Calu3 (cell line): ENCODE data around the gene CHRNE. TPM values are rescaled to one million over a fixed set of nuclear protein-coding genes. Genes with fewer than 3 reads are reported as not detected.
"Not testable (repeated sequence)": the region's sequence is repeated elsewhere in the genome, so short reads cannot be mapped to it uniquely, and the experiment has no call there.

Experiments
- BruUV-seq: library from RNA; stranded (reverse); fragments of 400-500 nt; replicated peaks from 2 replicates; lab custom pipeline; 2021; lab: Mats Ljungman, UMichigan
- CTCF ChIA-PET: fragments of 300-600 bp; sonication (Branson Sonifier 250); formaldehyde crosslinking; loops from one replicate; lab custom pipeline; 2022; ENCODE audit warnings: antibody characterized with exemption; lab: Charles Lee
- DNase-seq: peaks from one replicate; pipeline ENCODE4 v3.0.0; 2022
- H3K27ac Mint-ChIP-seq: one replicate; pipeline ENCODE4 v1.8.0; 2022; ENCODE audit warnings: mixed read lengths; ENCODE audit not compliant: unreplicated experiment
- H3K27me3 Mint-ChIP-seq: one replicate; pipeline ENCODE4 v1.8.0; 2022; ENCODE audit warnings: mixed read lengths; ENCODE audit not compliant: unreplicated experiment
- H3K36me3 Mint-ChIP-seq: one replicate; pipeline ENCODE4 v1.8.0; 2022; ENCODE audit warnings: mild to moderate bottlenecking, moderate library complexity, mixed read lengths; ENCODE audit not compliant: insufficient read depth, unreplicated experiment
- H3K4me1 Mint-ChIP-seq: one replicate; pipeline ENCODE4 v1.8.0; 2022; ENCODE audit warnings: mild to moderate bottlenecking, low read depth, mixed read lengths; ENCODE audit not compliant: unreplicated experiment
- H3K4me3 Mint-ChIP-seq: one replicate; pipeline ENCODE4 v1.8.0; 2022; ENCODE audit warnings: mild to moderate bottlenecking, low read depth, moderate library complexity, mixed read lengths; ENCODE audit not compliant: unreplicated experiment
- H3K9me3 Mint-ChIP-seq: one replicate; pipeline ENCODE4 v1.8.0; 2022; ENCODE audit warnings: low read depth, mixed read lengths; ENCODE audit not compliant: unreplicated experiment
- CTCF ChIP-seq: fragments of 200-600 bp; IDR thresholded peaks from one replicate; pipeline ENCODE4 v1.8.0; 2022; ENCODE audit warnings: antibody characterized with exemption; ENCODE audit not compliant: unreplicated experiment
- intact Hi-C: fragments of 100-400 bp; cut with micrococcal nuclease; formaldehyde crosslinking; loops from one replicate; pipeline ENCODE4 v1.10.0; 2022; ENCODE audit not compliant: unreplicated experiment
- total RNA-seq: library from RNA; stranded (reverse); gene quantifications from 2 replicates; pipeline ENCODE4 v1.2.3, GENCODE V29; 2022

Gene CHRNE
- total RNA-seq, 1 experiment from 2014 or later = 0.19 TPM

- H3K27ac Mint-ChIP-seq = no peak overlapping the region
- H3K4me1 Mint-ChIP-seq = no peaks in the 10 kb centered on the region
- no peak for DNase-seq
- no peak overlapping the region for H3K4me3 Mint-ChIP-seq
- H3K36me3 Mint-ChIP-seq = peaks cover 4% of the 10 kb centered on the region
- BruUV-seq = no TSS peak
- no peak for TF ChIP-seq CTCF
- no peaks in the 10 kb centered on the region for H3K9me3 Mint-ChIP-seq
- intact Hi-C loops = loop anchor here (10.0 kb wide), 1 partner anchor 65 kb away; the partner anchor contains the start of gene CAMTA2
- no peaks in the 10 kb centered on the region for H3K27me3 Mint-ChIP-seq
- CTCF ChIA-PET = no interaction called here
Observed at GRCh38 chr17:4919511-4920047, 16.7 kb upstream of the CHRNE start.

GRCh38 chr17:4914551-4914950 is 11.7 kb upstream of the CHRNE start:
- not testable (repeated sequence) for H3K36me3 Mint-ChIP-seq, BruUV-seq, H3K27me3 Mint-ChIP-seq, H3K4me1 Mint-ChIP-seq, H3K9me3 Mint-ChIP-seq, H3K27ac Mint-ChIP-seq, DNase-seq, H3K4me3 Mint-ChIP-seq
- CTCF ChIA-PET = interaction anchor here (0.6 to 1.0 kb wide), 3 partner anchors 53 to 1586 kb away, joined by 3 read pairs; partner anchors contain the start of gene SPAG7
- intact Hi-C loops = loop anchor here (10.0 kb wide), 1 partner anchor 70 kb away; the partner anchor contains the start of gene CAMTA2

GRCh38 chr17:4913994-4914393 is 11.1 kb upstream of the CHRNE start:
- Mint-ChIP-seq H3K27me3 (no peaks in the 10 kb centered on the region), H3K4me1 (no peaks in the 10 kb centered on the region), H3K36me3 (no peaks in the 10 kb centered on the region), H3K9me3 (no peaks in the 10 kb centered on the region), H3K27ac (no peak overlapping the region), H3K4me3 (no peak overlapping the region)
- BruUV-seq = no TSS peak
- DNase-seq = no peak
- CTCF ChIA-PET = interaction anchor here (0.6 to 1.0 kb wide), 3 partner anchors 9 to 599 kb away, joined by 3 to 7 read pairs (median 3); partner anchors contain the start of gene SPAG7
- no peak for TF ChIP-seq CTCF
- intact Hi-C loops = loop anchor here (10.0 kb wide), 1 partner anchor 71 kb away; the partner anchor contains the start of gene CAMTA2

- DNase-seq = peak; percentile 80
- intact Hi-C loops = loop anchor here (1.0 kb wide), 1 partner anchor 153 kb away; no protein-coding TSS in a partner anchor
- no TSS peak for BruUV-seq
- Mint-ChIP-seq H3K4me1 (no peaks in the 10 kb centered on the region), H3K4me3 (no peak overlapping the region), H3K27ac (no peak overlapping the region), H3K9me3 (no peaks in the 10 kb centered on the region), H3K27me3 (no peaks in the 10 kb centered on the region), H3K36me3 (no peaks in the 10 kb centered on the region)
- peak; percentile 65 for TF ChIP-seq CTCF
- CTCF ChIA-PET = interaction anchor here (0.6 to 1.9 kb wide), 9 partner anchors 25 to 199 kb away, joined by 3 to 11 read pairs (median 5); partner anchors contain the start of genes ARRB2, CAMTA2, RNF167 and SLC25A11
Observed at GRCh38 chr17:4908711-4909496, 6.0 kb upstream of the CHRNE start.
